Muscle of back (tissue), 11 donors: Measurements from ENCODE around the gene CRYGS. TPM values are rescaled to one million over a fixed set of nuclear protein-coding genes. Genes with fewer than 3 reads are reported as not detected.
"Not testable (repeated sequence)": the region's sequence is repeated elsewhere in the genome, so short reads cannot be mapped to it uniquely, and the experiment has no call there.

Source experiments
- DNase-seq, 3 donors: peaks; one replicate each; pipeline versions ENCODE4 v3.0.0 to v3.0.0-alpha.2; 2013
- polyA plus RNA-seq, 10 donors: library from polyadenylated mRNA; unstranded; fragments of 120-200 nt; gene quantifications; one replicate each; pipeline ENCODE4 v1.2.1, GENCODE V29; 2013; ENCODE audit not compliant: insufficient read length in 10 of 10

Gene CRYGS
- polyA plus RNA-seq, 10 donors: 1.6 to 5.1 (median 2.4) TPM

DNA sequence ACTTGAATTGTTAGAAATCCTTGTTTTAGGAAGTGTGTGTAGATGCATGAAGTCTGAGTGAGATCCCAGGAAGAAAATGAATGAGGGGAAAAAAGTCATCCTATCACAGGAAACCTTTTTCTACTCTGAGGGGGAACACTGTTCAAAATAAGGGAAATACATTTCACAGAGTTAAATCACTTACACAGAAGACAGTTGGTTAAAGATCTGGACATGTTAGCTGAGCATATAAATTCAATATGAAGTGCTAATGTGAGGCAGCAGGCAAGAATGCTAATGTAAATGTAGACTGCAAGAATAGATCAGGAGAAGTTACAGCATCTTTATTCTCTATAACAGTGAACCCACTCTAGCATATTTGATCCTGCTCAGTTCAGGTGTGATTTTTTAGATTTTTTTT, 20.4 kb upstream of the CRYGS start:
- no peak for DNase-seq

DNA sequence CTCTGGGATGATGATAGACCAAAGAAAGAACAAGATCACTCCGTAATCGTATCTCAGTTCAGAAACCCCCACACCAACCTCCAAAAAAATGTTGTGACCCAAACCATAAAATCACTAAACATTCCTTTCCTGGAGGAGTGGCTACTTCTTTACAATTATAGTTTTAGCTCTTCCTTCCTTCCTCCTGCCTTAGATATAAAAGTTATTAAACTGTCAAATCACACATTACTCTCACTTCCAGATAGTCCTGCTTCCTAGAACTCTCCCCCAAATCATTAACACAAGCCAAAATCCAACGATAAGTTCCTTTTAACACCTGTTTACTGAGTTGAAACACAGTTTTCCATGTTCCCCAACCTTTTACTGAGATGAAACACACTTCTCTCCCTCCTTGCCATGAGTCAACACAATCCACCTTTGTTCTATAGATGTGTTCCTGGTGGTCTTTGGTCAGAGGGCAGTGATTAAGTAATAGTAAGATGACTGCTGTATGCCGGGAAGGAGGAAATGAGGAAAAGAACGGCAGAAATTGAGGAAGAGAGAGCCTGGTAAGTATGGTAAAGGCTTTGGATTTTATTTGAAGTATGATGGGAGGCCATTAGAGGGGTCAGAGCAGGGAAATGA, 8.3 kb upstream of the CRYGS start:
- no peak for DNase-seq

DNA sequence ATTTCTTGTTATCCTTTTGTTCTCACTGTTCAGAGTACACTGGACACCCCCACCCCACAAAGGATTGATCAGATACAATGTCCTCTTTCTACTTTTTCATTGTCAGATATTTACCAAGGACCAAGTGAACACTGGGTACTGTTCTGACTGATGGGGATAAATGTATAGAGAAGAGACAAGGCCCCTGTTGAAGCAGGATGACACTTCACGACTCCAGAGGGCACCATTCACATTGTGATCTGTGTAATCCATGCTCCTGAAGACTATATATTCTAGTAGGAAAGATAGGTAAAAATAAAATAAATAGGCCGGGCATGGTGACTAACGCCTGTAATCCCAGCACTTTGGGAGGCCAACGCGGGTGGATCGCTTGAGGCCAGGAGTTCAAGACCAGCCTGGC, 7.2 kb upstream of the CRYGS start:
- DNase-seq: no peak

DNA sequence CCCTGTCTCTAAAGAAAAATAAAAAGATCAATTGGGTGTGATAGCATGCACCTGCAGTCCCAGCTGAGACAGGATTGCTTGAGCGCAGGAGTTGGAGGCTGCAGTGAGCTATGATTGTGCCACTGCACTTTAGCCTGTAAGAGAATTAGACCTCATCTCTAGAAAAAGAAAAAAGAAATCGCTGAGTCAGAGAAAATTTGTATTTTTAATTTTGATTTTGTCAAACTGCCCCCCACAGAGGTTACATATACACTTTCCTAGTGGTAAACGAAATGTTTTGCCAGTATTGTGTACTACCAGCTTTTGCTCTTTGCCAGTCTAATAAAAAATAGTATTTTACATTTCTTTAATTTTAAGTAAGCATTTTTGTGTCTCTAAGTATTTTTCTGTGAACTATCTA, 5.3 kb upstream of the CRYGS start:
- DNase-seq: no peak

DNA sequence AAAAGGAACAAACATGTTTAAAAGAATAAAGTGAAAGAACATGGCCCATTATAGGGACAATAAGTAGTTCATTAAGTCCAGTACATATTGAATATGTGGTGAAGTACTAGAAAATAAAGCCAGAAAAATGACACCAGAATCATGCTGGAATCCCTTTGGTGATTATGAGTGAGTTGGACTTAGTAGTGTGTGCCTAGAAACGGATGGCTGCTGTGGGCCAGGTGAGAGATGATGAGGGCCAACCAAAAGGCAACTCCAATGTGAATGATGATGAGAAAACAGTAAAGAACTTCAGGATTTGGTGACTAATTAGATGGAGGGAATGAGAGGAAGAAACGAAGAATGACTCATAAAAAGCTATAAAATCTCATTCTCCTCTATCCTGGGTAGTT, 3.3 kb downstream of the CRYGS start:
- no peak for DNase-seq

DNA sequence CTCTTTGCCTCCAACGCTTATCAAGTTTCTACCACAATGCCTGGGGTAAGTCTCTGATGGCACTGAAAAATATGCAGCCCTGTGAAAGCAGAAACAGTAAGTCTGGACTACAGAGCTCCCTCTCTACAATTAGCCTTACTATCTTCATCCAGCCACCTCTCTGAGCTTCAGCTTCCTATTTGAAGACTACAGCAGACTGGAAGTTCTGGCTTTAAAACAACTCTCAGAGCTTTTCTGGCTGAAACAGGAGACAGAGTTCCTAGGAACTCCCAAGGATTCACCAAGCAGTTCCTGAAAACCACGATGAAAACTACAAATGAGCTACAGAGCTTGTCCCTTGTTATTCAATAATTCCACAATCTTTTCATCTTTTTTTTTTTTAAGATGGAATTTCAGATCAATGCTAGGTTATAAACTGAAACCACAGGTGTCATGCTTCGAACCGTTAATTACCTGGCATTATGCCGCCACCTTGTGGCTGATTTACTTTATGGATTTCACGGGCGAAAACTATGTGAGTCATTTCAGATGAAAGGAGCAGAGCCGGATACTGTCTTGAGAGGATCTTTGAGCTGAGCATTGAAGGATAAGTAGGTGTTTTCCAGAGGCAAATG, 3.9 kb downstream of the CRYGS start:
- peak; percentile 60 to 75 (median 72) for DNase-seq

DNA sequence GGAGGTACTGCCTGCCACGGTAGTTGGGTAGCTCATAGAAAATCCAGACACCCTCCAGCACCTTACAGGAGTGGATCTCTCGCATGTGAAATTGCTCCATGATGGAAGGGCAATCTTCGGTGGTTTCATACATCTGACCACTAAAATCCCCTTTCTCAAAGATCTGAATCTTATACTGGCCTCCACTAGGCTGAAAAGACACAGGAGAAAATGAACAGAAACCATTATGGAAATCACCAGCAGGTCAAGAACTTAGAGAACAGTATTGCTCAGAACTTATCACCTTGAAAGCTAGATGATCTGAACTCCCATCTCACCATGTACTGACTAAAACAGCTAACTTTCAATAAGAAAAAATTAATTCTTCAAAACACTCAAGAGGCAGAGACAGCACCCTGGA, 5.4 kb downstream of the CRYGS start:
- no peak for DNase-seq

DNA sequence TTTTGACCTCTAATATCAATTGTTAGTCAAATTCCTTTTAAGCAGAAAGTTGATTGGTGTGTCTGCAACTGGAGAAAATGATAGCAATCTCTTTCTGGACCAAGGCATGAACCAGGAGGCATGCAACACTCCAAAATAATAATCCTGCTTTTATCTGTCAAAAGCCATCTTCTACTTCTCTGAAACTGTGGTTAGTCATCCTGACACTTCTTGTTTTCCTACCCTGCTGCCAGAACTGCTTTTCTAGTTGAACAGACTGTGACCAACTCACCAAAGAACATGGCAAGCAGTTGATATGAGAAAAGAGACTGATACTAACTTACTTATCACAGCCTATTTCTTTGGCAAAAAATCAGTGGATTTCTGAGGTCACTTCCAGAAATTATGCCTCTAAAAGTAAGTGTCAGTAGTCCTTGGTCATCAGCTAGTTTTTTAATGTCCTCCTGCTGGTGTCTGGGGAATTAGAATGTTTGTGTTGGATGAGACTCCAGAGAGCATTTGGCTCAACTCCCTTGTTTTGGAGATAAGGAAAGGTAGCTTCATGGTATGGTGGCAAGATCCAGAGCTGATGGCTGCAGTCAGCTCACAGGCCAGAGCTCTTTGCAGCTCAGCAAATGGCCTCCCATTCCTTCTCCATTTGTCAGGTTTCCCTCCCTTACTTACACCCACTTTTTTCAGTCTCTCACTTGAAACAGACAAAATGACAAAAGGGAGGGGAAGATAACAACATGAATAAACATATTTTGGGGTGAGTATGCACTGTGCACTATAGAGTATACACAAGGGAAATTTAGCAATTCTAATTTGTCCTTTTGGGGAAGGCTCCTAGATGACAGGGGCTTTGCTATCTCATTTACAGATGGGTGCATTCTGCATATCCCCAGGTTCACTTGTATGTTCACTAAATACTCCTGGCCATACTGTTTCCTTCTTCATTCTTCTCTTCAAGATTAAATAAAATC, 7.0 kb downstream of the CRYGS start:
- DNase-seq: no peak

DNA sequence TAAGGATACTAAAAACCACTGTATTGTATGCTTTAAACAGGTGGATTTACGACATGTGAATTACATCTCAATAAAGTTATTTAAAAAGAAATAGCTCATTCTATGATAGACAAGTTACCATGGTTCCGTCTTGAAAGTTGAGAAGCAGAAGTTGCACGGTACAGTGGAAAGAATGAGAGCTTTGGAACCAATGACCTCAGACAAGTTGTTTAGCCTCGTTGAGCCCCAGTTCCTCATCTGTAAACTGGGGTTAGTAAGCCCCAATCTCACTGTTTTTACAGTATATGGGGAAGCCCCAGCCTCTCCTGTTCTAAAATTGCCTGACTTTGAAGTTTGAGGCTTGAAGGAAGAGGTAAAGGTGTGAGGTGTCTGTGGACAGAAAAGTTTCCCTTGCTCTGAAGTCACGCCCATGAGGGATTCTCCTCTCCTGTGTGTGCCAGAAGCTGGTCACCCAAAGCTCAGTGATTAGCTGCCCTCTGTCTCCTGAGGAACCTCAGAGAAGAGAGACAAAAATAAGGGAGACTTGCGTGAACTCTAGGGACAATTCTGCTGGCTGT, 10.0 kb downstream of the CRYGS start:
- DNase-seq: peak in 1 of 3 donors; percentile 30

DNA sequence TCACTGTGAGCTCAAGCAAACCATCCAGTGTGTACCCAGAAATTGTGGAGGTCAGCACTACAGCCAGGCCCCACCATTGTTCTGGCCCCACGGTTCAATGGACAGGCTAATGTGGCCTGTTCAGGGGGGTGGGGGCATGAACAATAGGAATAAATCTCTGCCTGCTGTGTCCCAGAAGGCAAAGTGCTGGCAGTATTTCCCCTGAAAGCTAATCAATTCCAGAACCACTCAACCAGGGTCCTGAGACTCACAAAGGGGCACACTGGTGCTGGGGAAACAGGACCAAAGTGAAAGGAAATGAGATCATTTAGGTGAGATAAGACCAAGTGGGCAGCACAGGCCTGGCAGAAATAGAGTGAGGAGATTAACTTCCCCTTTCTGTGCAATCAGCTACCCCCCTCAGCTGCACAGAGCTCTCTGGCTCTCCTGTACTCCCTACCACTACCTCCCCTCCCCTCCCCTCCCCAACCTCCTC, 11.5 kb downstream of the CRYGS start:
- DNase-seq: no peak

DNA sequence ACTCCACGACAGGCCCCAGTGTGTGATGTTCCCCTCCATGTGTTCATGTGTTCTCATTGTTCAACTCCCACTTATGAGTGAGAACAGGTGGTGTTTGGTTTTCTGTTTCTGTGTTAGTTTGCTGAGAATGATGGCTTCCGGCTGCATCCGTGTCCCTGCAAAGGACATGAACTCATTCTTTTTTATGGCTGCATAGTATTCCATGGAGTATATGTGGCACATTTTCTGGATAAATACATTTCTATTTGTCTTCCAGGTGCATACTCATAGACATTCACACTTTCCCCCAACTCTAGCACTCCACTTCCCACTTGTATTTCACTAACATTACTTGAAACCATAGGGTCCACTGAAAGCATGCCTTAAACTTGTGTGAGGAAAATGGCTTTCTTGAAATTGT, 12.5 kb downstream of the CRYGS start:
- DNase-seq: not testable (repeated sequence)

DNA sequence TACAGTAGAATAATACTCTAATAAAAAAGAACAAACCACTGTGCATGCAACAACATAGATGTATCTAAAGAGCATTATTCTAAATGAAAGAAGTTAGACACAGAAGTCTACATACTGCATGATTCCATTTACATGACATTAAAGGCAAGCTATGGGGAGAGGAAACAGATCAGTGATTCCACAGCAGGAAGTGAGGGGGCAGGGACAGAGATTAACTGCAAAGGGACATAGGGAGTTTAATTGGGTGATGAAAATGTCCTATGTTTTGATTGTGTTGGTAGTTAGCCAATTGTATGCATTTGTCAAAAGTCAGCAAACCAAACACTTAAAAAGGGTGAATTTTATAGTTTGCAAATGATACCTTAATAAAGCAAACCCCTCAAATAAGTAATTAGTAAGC, 13.8 kb downstream of the CRYGS start:
- no peak for DNase-seq

DNA sequence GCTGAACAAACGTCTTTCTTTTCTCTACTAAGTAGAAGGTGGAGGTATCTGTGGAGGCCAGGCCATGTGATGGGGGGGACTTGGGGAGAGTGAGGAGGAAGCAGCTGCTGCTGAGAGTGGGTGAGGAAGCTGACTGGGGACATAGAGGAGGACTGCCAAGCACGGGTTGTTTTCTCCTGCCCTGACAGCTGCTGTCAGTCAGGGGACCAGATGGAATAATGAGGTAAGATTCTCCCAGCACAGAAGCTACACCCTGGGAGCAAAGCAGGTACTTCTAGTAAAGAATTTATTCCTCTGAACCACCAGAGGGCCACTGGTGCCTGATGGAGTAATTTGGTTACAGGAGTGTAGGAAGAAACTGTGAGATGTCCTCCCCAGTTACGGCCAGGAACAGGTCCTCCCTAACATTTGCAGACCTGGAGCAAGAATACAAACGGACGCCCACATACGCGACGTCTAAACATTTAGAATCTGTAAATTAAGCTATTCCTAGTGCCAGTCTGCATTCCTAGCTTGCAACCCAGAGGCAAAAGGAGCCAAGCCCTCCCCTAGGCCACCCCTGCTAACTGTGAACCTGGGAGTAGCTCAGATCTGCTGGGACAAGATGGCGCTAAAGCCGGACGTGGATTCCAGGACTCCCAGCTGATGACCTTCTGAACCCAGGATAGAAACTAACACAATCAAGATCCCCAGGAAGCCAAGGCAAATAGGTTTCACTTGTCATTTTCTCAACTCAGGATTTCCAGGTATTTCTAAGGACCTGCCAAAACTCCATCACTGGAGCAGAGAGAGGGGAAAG, 14.8 kb downstream of the CRYGS start:
- peak in 1 of 3 donors; percentile 27 for DNase-seq

DNA sequence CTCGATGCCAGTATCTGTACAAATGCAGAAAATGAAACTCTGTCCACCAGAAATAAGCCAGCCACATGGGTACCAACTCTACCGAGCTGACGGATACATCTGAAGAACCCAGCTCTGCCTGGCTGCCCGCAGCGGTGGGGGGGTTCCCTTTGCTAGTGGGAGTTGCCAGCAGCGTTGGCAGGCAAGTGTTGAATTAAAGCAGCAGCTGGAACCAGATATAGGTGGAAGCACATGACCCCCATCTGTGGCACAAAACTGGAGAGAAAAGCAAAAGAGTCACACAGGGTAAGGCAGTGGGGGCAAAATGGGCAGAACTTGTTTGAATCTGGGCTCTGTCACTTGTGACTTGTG, 17.9 kb downstream of the CRYGS start:
- DNase-seq: peak in 1 of 3 donors; percentile 31

DNA sequence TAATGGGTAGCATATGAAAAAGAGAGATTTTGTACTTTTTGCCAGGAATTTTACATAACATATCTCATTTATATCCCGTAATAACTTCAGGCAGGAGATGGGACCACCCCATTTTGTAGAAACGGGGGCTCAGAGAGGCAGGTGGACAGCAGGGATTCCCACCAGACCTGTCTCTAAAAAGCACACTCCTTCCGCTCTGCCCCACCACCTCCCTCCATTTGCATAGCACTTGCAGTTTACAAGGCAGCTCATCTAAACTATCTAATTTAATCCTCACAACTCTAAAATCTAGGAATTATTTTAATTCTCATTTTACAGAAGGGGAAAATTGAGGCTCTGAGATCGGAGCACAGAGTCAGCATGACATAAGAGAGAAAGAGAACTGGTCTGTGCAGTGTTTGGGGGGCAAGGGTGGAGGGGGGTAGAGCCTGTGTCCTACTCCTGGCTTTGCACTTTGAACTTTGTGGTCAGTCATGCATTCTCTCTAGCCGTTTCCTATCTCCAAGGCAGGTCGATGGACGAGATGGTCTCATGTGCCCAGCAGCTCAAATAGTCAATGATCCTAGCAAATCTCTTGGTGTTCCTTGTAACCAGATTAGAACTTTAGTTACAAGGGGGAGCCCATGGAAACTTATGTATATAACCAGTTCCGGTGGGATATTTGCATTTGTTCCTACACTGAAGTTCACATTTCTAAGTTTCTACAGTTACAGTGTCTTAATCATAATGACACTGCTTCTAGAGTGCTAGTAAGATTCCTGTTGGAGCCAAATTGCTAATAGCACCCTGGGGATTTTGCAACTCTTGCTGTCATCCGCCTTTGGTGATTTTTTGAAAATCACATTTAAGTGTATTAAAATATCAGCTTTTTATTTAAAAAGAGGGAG, 18.6 kb downstream of the CRYGS start:
- DNase-seq: no peak

DNA sequence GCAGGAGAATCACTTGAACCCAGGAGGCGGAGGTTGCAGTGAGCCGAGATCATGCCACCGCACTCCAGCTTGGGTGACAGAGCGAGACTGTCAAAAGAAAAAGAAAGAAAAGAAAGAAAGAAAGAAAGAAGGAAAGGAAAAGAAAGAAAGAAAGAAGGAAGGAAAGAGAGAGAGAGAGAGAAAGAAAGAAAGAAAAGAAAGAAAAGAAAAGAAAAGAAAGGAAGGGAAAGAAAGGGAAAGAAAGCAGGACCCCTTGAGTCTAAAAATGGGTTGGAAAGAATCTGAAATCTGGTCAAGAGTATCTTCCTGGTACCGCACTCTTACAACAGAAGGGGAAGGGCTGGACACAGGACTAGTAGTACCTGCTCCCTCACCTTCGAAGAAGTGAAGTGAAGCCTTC, 19.6 kb downstream of the CRYGS start:
- DNase-seq: no peak

DNA sequence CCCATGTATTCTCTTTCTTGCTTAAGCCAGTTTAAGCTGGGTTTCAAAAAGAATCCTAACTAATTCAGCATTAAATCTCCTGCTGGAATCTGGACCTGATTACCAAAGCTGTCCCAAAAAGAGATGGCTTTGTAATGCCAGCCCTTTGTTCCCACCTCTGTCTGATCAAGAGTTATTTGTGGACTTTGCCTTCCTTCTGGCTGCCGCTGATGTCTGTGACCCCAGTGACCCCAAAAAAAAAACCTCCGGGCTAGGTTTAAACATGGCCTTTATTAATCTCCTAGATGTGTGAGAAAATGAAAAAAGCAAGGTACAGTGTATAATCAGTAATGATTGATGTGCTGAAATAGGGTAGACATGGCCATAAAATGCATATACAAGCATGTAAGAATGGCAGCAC, 20.7 kb downstream of the CRYGS start:
- no peak for DNase-seq

DNA sequence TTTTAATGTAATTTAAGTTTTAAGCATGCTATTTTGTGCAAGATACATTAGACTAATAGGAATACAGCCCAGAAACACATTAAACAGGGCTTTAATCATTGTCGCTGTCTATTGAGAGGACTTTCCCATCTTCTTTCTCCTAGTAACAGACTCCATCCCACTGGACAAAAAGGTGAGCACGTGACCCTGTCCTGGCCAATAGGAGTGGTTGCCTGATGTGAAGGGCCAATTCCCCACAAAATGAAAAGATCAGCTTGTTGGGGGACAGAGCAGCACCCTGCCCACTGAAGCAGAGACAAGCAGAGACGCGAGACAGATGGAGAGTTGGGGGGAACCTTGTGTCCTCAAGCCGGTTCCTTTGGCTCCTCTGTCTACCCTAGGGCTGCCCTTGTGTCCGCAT, 21.2 kb downstream of the CRYGS start:
- DNase-seq: no peak

DNA sequence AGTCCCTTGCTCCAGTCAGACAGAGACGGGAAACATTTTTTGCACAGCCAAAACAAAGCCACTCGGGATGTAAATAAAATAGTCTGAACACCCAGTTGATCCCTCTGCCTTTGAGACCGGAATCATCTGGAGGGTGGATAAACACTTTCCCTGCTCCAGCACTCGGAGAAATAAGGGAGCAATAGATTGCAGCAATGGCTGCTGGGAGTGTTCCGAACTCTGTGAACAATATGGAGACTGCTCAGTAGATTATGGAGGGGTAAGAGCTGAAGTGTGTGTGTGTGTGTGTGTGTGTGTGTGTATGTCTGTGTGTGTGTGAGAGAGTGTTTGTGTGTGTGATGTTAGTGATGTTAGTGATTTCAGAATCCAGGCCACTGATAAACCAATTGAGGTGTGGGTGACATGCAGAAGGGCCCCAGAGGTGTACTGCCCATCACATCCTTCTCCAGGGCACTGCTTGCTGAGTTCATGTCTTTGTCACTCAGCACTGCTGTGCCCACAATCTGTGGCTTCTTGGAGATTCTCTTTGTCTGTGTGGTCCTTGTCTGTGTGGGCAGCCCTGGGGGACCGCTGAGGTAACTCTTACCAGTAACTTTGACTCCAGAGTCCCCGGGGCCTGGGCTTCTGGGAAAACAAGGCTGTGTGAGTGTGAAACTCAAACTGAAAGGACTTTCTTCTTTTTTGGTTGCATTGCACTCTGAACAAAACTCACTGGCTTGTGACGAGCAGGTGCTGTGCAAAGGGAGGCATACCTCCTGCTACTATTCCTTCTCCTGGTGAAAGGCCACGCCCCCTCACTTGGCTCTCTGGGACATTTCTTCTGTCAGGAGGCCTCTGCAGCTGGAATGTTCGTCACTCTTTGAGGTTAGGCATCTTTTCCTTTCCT, 23.0 kb downstream of the CRYGS start:
- no peak for DNase-seq

DNA sequence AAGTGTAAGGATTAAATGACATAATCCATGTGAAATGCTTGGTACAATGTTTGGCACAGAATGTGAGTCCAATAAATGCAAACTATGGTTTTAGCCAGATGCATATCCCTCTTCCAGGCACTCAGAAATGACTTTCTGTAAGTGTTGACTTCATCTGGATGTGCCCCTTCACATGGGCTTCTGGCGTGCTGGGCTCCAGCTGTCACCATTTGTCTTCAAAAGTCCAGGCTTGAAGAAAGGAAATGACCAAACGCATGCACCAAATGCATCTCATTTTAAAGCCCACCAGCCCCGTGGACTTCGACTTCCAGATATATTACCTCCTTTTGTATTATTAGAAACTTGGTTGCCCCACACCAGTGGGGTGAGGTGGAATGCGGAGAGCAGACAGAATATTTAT, 23.7 kb downstream of the CRYGS start:
- DNase-seq: peak in 1 of 3 donors; percentile 25
